NCI-H510A (cell line): ENCODE data around the gene TRMT6.

Experiments
- DNase-seq: peaks from one replicate; lab custom pipeline; 2025; lab: John Stamatoyannopoulos, UW

Gene TRMT6

DNA sequence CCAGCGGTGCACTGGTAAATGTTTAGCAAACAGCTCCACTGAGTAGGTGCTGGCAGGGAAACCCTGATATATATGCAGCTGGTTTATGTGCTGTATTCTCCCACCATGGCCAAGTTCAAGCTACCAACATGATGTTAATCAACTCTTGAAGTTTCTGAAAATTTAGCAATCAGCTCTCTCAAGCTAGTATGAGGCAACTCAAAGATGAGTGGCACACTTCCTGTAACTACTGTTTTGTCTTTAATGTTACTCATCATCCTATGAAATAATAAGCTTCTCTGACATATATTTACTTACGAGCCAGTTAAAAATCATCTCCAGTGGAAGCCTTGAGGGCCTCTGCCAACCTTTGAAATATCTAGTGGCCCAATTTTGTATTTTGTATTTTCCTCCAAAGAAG, 54.7 kb downstream of the TRMT6 start:
- no peak for DNase-seq

DNA sequence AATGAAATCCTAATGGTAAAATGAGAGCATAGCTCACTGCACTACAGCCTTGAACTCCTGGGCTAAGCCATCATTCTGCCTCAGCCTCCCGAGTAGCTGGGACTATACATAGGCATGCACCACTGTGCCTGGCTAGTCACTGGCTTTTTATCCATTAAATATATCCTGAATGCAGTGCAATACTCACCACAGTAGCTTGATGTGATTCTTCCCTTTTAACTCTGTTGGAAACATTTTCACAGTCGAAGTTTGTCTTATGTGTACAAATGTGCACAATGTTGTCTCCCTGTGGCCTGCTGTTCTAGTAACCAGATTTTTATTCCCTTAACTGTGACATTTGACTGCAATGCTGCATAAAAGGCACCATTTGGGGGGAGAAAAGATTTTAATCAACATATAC, 56.7 kb downstream of the TRMT6 start:
- DNase-seq, result no peak

DNA sequence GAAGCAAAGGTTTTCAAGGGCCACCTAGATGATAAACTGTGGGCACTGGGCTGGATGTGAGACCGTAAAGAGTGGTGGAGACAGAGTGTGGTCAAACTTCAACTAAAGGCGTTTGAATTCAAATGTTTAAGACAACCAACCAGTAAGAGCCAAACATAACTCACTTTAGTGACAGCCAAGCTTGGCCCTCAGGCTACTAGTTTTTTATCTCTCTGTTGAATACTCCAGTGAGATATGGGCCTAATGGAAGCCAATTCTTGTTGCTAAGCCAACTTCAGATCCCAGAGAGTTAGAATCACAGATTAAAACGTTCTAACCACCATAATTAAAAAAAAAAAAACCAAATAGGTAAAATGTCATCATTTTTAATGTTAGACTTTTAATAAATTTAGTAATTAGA, 57.3 kb downstream of the TRMT6 start:
- DNase-seq, result no peak

DNA sequence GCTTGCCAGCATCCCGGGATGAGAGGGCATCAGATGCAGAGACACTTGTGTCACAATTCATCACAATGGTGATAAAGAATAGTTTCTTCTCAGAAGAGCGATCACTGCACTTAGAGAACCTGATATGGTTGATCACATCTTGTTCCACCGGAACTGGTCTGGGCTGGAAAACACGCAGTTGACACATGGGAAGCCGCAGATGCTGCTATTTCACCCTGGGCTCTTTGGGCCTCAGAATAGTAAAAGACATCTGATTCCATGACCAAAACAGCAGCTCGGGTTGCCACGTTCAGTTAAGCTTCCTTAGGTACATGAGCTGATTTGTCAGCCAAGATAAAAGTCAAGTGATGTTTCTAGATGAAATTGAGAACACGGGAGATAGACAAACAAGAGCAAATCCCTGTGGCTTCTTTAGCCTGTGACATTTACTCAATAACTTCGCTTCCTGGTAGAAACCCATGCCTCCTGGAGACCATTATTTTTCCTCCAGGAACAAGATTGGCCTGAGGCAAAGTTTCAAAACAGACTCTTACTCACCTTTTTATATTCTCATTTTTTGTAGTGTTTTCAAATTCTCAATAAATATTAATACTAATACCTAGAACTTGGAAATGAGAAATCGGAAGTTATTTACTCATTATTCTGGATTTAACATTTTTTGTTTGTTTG, 59.4 kb downstream of the TRMT6 start:
- no peak for DNase-seq

DNA sequence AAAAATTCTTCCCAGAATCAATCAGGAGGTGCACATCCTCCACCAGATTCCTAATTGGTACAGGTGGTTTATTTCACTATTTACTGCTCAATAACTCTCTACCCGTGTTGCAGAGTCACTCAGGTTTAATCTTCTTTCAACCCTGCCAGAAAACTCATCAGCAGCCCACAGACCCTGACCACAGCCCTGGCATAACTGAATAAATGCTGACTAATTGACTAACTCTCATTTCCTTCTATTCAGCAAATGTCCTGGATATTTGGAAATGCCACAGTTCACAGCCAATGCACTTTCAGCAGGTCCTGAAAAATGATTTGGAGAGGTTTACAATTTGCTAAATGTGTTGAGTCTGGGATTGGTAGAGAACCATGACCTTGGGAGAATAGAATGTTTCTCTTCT, 62.3 kb downstream of the TRMT6 start:
- DNase-seq, result no peak

DNA sequence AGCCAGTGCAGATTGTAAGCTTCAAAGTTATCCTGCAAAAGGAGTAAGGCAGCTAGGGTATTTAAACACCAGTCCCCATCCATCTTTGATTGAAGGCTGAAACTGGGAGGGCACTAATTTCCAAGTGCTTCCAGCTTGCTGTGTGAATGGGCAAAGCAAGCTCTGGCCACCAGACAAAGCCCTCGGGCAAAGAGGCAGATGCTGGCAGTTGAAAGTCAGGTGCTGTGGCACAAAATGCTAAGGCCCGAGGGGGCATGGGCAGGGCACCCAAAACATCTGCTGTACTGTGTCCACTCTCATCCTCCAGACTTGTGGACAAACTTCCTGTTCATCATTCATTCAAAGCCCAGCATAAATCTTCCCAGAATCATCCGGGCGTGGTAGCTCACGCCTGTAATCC, 62.9 kb downstream of the TRMT6 start:
- DNase-seq, result no peak
